Endodermal cell (in vitro differentiated cells): ENCODE measurements around the gene KRT74. TPM values are rescaled to one million over a fixed set of nuclear protein-coding genes. Genes with fewer than 3 reads are reported as not detected.

Source experiments
- DNase-seq: peaks from one replicate; pipeline ENCODE4 v3.0.0-alpha.2; 2017
- H3K27ac ChIP-seq: 2 replicates; pipeline ENCODE4 v1.5.1; 2013; ENCODE audit warnings: mild to moderate bottlenecking, low read depth, low read length, moderate library complexity
- H3K27me3 ChIP-seq: 2 replicates; pipeline ENCODE4 v1.6.1; 2013; ENCODE audit warnings: mild to moderate bottlenecking, low read length, moderate library complexity; ENCODE audit not compliant: insufficient read depth, control insufficient read depth, poor library complexity, severe bottlenecking
- H3K36me3 ChIP-seq: 2 replicates; pipeline ENCODE4 v1.7.0; 2013; ENCODE audit warnings: mild to moderate bottlenecking, low read length, moderate library complexity; ENCODE audit not compliant: control insufficient read depth, insufficient read depth
- H3K4me1 ChIP-seq: one replicate; pipeline ENCODE4 v1.7.0; 2013; ENCODE audit warnings: low read length; ENCODE audit not compliant: control insufficient read depth, insufficient read depth
- H3K4me3 ChIP-seq: 2 replicates; pipeline ENCODE4 v1.5.1; 2013; ENCODE audit warnings: mild to moderate bottlenecking, low read length, moderate library complexity
- H3K9ac ChIP-seq: 2 replicates; pipeline ENCODE4 v1.6.1; 2013; ENCODE audit warnings: mild to moderate bottlenecking, low read length, moderate library complexity; ENCODE audit not compliant: poor library complexity, severe bottlenecking; ENCODE audit errors: extremely low read depth
- H3K9me3 ChIP-seq: 2 replicates; pipeline ENCODE4 v1.6.1; 2013; ENCODE audit warnings: mild to moderate bottlenecking, low read length, moderate library complexity; ENCODE audit not compliant: control insufficient read depth
- H3K27ac Mint-ChIP-seq: 2 replicates; pipeline ENCODE4 v1.8.0; 2020; ENCODE audit warnings: mixed read lengths
- H3K27me3 Mint-ChIP-seq: 2 replicates; pipeline ENCODE4 v1.8.0; 2021; ENCODE audit warnings: mild to moderate bottlenecking, mixed read lengths; ENCODE audit not compliant: insufficient read depth
- H3K36me3 Mint-ChIP-seq: 2 replicates; pipeline ENCODE4 v1.8.0; 2020; ENCODE audit warnings: low read depth, mixed read lengths
- H3K4me1 Mint-ChIP-seq: 2 replicates; pipeline ENCODE4 v1.8.0; 2020; ENCODE audit warnings: mixed read lengths
- H3K4me3 Mint-ChIP-seq: 2 replicates; pipeline ENCODE4 v1.8.0; 2020; ENCODE audit warnings: mild to moderate bottlenecking, moderate library complexity, mixed read lengths
- H3K9me3 Mint-ChIP-seq: 2 replicates; pipeline ENCODE4 v1.8.0; 2020; ENCODE audit warnings: mild to moderate bottlenecking, mixed read lengths
- WGBS, 2 experiments: methylation state at CpG; one replicate each; pipeline versions ENCODE4 v1.1.5 to v1.1.7; 2013; ENCODE audit warnings: missing lambda C conversion rate in 2 of 2, mixed read lengths in 1 of 2; ENCODE audit not compliant: insufficient coverage in 1 of 2, insufficient read length in 1 of 2; 5-methylcytosine and 5-hydroxymethylcytosine counted together
- total RNA-seq, 2 donors: library from RNA; stranded (reverse); fragmentation: NEBNext Ultra II Directional in 1 of 2; extraction: Animal tissue kit (Norgen Biotek cat#: 25700) in 1 of 2; gene quantifications; 2 replicates in 1 of 2; 3 replicates in 1 of 2; pipeline ENCODE4 v1.2.1, GENCODE V29; 2021
- TF ChIP-seq, protein P1 (sequence below): fragments of 200-600 bp; sonication (generic); conservative IDR thresholded peaks from 2 replicates; pipeline ENCODE4 v1.5.0; 2021; ENCODE audit warnings: antibody characterized with exemption, mild to moderate bottlenecking

The KRT74 gene
- total RNA-seq, 2 donors from 2014 or later: not detected

DNA sequence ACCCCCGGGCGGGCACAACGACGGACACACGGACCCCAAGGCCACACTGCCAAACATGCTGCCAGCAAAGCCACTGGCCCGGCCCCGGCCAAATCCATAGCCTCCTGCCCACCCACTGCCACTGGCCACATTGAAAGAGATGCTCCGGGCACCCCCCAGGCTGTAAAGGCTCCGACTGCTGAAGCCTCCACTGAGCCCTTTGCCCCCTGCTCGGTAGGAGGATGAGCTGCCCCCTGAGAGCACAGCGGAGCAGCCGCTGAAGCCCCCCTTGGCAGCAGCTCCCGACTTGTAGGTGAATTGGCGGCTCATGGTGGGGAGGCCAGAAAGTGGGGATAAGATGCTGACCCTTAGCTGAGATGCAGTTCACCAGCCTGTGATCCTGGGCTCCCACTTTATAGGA lies 44.6 kb upstream of the KRT74 start, which contains the start of gene KRT73:
Gene KRT73, minus strand, starts transcription at position 344 of the 400 bp plus-strand sequence. Its CDS starts 35 bp downstream, at position 309.
- DNase-seq: no peak
- H3K27ac ChIP-seq: no peak within 1 kb of the TSS
- Mint-ChIP-seq H3K36me3 (no peaks in the 10 kb centered on the region), H3K4me3 (no peak within 1 kb of the TSS), H3K27ac (no peak within 1 kb of the TSS), H3K4me1 (peaks cover 6% of the 10 kb centered on the region), H3K27me3 (peaks cover 69% of the 10 kb centered on the region), H3K9me3 (no peaks in the 10 kb centered on the region)
- peaks cover 55% of the 10 kb centered on the region for H3K27me3 ChIP-seq
- 93 to 94% methylated on average over 8 to 14 of the region's 14 CpGs for WGBS, 2 experiments
- H3K36me3 ChIP-seq: no peaks in the 10 kb centered on the region
- peaks cover 6% of the 10 kb centered on the region for H3K4me1 ChIP-seq
- H3K9ac ChIP-seq: no peak within 1 kb of the TSS
- TF ChIP-seq, protein P1, sequence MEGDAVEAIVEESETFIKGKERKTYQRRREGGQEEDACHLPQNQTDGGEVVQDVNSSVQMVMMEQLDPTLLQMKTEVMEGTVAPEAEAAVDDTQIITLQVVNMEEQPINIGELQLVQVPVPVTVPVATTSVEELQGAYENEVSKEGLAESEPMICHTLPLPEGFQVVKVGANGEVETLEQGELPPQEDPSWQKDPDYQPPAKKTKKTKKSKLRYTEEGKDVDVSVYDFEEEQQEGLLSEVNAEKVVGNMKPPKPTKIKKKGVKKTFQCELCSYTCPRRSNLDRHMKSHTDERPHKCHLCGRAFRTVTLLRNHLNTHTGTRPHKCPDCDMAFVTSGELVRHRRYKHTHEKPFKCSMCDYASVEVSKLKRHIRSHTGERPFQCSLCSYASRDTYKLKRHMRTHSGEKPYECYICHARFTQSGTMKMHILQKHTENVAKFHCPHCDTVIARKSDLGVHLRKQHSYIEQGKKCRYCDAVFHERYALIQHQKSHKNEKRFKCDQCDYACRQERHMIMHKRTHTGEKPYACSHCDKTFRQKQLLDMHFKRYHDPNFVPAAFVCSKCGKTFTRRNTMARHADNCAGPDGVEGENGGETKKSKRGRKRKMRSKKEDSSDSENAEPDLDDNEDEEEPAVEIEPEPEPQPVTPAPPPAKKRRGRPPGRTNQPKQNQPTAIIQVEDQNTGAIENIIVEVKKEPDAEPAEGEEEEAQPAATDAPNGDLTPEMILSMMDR: no peak
- no peaks in the 10 kb centered on the region for H3K9me3 ChIP-seq
- H3K4me3 ChIP-seq: no peak within 1 kb of the TSS

DNA sequence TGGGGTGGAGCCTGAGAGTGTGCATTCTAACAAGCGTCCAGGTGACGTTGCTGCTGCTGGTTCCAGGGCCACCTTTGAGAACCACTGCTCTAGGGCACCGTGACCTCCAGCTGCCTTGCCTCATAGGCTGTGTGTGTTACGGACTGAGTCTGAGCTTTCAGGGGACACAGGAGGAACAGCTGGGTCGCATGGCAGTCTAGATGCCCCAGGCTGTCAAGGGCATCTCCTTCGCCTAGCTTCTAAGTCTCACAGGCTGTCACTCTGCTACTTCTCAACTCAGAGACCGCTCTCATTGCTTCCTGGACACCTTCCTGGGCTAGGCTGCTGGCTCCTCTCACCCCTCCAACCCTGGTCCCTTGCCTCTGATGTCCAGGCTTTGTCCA lies 43.8 kb upstream of the KRT74 start:
- H3K9me3 Mint-ChIP-seq: no peaks in the 10 kb centered on the region
- no peak overlapping the region for H3K27ac ChIP-seq
- H3K4me1 ChIP-seq: peaks cover 12% of the 10 kb centered on the region
- H3K4me1 Mint-ChIP-seq: peaks cover 13% of the 10 kb centered on the region
- no peaks in the 10 kb centered on the region for H3K36me3 Mint-ChIP-seq
- no peak overlapping the region for H3K4me3 ChIP-seq
- no peaks in the 10 kb centered on the region for H3K36me3 ChIP-seq
- 94 to 95% methylated on average over 7 of the region's 7 CpGs for WGBS, 2 experiments
- no peak overlapping the region for H3K9ac ChIP-seq
- DNase-seq: peak; percentile 35
- TF ChIP-seq, protein P1: no peak
- no peaks in the 10 kb centered on the region for H3K9me3 ChIP-seq
- peaks cover 77% of the 10 kb centered on the region for H3K27me3 Mint-ChIP-seq
- H3K27me3 ChIP-seq: peaks cover 55% of the 10 kb centered on the region
- no peak overlapping the region for H3K4me3 Mint-ChIP-seq
- H3K27ac Mint-ChIP-seq: no peak overlapping the region

DNA sequence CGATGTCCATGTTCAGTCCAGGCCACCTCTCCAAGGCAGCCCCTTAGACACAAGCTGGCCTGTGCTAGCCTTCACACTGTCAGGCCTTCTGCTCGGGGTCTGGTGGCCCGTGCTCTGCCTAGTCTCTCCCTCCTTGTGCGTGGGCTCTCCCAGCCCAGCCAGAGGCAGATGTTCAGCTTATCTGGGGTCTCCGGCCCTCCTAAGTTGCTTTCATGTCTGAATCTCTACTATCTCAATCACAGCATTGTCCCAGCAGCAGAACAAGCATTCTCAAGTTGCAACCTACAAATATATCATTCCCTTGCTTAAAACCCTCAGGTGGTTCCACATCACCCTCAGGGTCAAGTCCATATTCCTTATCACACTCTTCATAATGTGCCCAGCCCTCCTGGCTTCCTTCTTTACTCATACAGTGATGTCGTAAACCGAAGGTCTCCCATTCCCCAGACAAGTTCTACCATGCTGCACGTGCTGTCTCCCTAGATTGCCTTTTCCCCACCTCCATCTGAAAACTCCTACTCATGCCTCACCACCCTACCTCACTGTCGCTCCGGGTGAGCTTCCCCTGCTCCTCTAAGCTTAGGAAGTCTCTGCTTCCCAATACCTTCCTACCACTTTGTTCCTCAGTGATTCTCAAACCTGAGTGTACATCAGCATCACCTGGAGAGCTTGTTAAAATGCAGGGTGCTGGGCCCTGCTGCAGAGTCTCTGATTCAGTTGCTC lies 43.2 kb upstream of the KRT74 start:
- Mint-ChIP-seq H3K27me3 (peaks cover 81% of the 10 kb centered on the region), H3K4me1 (peaks cover 14% of the 10 kb centered on the region), H3K36me3 (no peaks in the 10 kb centered on the region), H3K27ac (no peak overlapping the region), H3K9me3 (no peaks in the 10 kb centered on the region), H3K4me3 (no peak overlapping the region)
- Histone ChIP-seq H3K4me3 (no peak overlapping the region), H3K27me3 (peaks cover 57% of the 10 kb centered on the region), H3K27ac (no peak overlapping the region), H3K9ac (no peak overlapping the region), H3K4me1 (peaks cover 18% of the 10 kb centered on the region), H3K9me3 (no peaks in the 10 kb centered on the region), H3K36me3 (no peaks in the 10 kb centered on the region)
- DNase-seq: peak; percentile 34
- WGBS, 2 experiments: 91 to 92% methylated on average over 10 of the region's 10 CpGs
- TF ChIP-seq, protein P1: no peak
